ENCODE data around the gene SLC22A5. TPM values are rescaled to one million over a fixed set of nuclear protein-coding genes. Genes with fewer than 3 reads are reported as not detected.

Gene SLC22A5
- total RNA-seq, 1 experiment from 2014 or later: 3.6 TPM

- no peaks in the 10 kb centered on the region for H3K9me3 Mint-ChIP-seq
- POLR2A ChIA-PET: no interaction called here
- H3K36me3 Mint-ChIP-seq: no peaks in the 10 kb centered on the region
- H3K4me1 Mint-ChIP-seq: no peaks in the 10 kb centered on the region; the same call in 1 of the 2 replicates
- H3K27ac Mint-ChIP-seq: no peak overlapping the region
- no peak for ATAC-seq
- peaks cover 7% of the 10 kb centered on the region for H3K27me3 Mint-ChIP-seq (ENCODE audit: low read depth)
- TF ChIP-seq MLX (CRISPR knock-in tag; IDR thresholded peaks at IDR 0.05): no peak
- TF ChIP-seq FOXK1 (CRISPR knock-in tag; IDR thresholded peaks at IDR 0.05): no peak
- TF ChIP-seq ERG (CRISPR knock-in tag; IDR thresholded peaks at IDR 0.05): no peak
- no peak for TF ChIP-seq ZBTB21 (CRISPR knock-in tag; IDR thresholded peaks at IDR 0.05; ENCODE audit: borderline replicate concordance)
- no peak for TF ChIP-seq RELA (CRISPR knock-in tag; IDR thresholded peaks at IDR 0.05; ENCODE audit: borderline replicate concordance)
- no peak for TF ChIP-seq ATF6 (CRISPR knock-in tag; IDR thresholded peaks at IDR 0.05)
- no peak for TF ChIP-seq OVOL2 (CRISPR knock-in tag; IDR thresholded peaks at IDR 0.05; ENCODE audit: borderline replicate concordance)
- no peak for TF ChIP-seq IRF1 (CRISPR knock-in tag; IDR thresholded peaks at IDR 0.05)
- TF ChIP-seq ZNF671 (CRISPR knock-in tag; IDR thresholded peaks at IDR 0.05): no peak
- no peak for TF ChIP-seq SP1 (CRISPR knock-in tag; conservative IDR thresholded peaks at IDR 0.05)
- TF ChIP-seq AR (CRISPR knock-in tag; IDR thresholded peaks at IDR 0.05): no peak
- no peak for TF ChIP-seq FOXJ3 (CRISPR knock-in tag; IDR thresholded peaks at IDR 0.05; ENCODE audit: borderline replicate concordance)
- no peak for TF ChIP-seq ZSCAN18 (CRISPR knock-in tag; IDR thresholded peaks at IDR 0.05)
- CTCF ChIA-PET: no interaction called here
- H3K4me3 Mint-ChIP-seq: no peak overlapping the region
- DNase-seq (ENCODE audit: low spot score): no peak
Measured at GRCh38 chr5:132375957-132376356, 6.4 kb downstream of the SLC22A5 start.

- no peaks in the 10 kb centered on the region for H3K4me1 Mint-ChIP-seq
- no peak overlapping the region for H3K4me3 Mint-ChIP-seq
- H3K27me3 Mint-ChIP-seq (ENCODE audit: low read depth): no peaks in the 10 kb centered on the region
- no peaks in the 10 kb centered on the region for H3K9me3 Mint-ChIP-seq
- no peak overlapping the region for H3K27ac Mint-ChIP-seq
- ATAC-seq: no peak
- H3K36me3 Mint-ChIP-seq: no peaks in the 10 kb centered on the region
- ChIA-PET CTCF (no interaction called here), POLR2A (no interaction called here)
- no peak for TF ChIP-seq NFYB (CRISPR knock-in tag; conservative IDR thresholded peaks at IDR 0.05; ENCODE audit: low read depth)
- no peak for TF ChIP-seq ZNF281 (CRISPR knock-in tag; IDR thresholded peaks at IDR 0.05)
- DNase-seq (ENCODE audit: low spot score): no peak
Measured at GRCh38 chr5:132376694-132377641, 7.5 kb downstream of the SLC22A5 start.

Data from WTC11 (cell line).